ENCODE results near the gene GALNT18. TPM values are rescaled to one million over a fixed set of nuclear protein-coding genes. Genes with fewer than 3 reads are reported as not detected.
A peak's percentile ranks its signal among the peaks of the same experiment; 100 is the strongest.

GALNT18 gene
- total RNA-seq, 1 donor from 2014 or later = 12.9 TPM

GRCh38 chr11:11624204-11624603, 2.4 kb upstream of the GALNT18 start:
- no peak for DNase-seq

- no peak for DNase-seq
These were observed 967 bp upstream of the GALNT18 start for GRCh38 chr11:11622772-11623171.

GRCh38 chr11:11622340-11622706, 518 bp upstream of the GALNT18 start:
- no peak for DNase-seq

- no peak for DNase-seq
These were observed 758 bp downstream of the GALNT18 start for GRCh38 chr11:11620921-11621572.

- DNase-seq = no peak
These were observed 1.5 kb downstream of the GALNT18 start for GRCh38 chr11:11620173-11620920.

DNA sequence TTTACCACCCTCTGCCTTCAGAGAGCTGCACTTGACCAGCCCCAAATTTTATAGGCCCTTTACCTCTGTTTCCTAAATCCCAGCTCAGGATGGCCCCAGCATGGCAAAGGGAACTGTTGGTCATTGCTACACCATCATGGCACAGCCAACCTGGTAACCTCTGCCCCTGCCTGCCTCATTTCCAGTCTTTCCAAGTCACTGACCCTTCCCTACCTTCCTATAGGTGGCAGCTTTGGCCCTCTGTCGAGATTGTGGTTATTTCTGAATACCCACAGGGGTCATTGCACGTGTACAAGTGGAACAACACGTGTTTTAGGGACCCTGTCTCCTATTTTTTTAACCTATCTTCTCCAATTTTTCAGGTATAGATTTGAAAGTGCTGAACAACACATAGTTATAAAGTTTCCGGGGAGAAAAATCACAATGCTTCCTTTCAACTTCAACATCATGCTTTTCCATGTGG, 2.8 kb downstream of the GALNT18 start:
- DNase-seq = no peak

DNA sequence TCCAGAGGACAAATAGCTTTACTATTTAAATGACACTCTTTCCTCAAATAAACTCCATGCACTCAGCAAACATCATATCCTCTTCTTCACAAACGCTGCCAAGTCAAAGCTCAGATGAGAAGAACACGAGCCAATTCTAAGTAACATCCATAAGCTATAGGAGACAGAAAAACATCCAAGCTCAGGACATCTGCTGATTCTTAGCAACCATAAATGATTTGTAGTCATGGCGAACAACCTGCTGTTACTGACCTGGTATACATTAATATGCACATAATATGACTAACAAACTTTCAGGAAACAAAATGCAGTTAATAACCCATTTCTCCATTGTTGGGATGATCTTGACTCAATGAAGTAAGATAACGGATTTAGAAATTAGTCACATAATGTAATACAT, 6.7 kb downstream of the GALNT18 start:
- DNase-seq = peak; percentile 16

DNA sequence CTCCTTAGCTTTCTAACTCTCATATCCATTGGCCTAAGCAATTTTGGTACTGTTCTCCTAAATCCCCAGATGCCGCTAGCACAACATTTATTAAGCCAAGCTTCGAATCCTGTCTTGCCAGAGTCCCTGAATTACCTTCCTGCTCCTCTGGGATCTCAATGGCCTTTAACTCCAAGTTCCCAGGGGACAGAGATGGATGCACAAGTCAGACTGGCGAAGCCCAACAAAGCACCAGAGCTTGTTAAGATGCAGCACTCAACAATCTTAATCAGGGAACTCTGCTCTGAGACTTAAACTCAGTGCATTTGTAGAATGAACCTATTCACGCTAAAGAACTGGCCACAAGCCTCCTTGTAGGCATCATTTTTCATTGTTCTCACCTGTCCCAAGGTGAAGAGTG, 9.4 kb downstream of the GALNT18 start:
- DNase-seq = no peak

DNA sequence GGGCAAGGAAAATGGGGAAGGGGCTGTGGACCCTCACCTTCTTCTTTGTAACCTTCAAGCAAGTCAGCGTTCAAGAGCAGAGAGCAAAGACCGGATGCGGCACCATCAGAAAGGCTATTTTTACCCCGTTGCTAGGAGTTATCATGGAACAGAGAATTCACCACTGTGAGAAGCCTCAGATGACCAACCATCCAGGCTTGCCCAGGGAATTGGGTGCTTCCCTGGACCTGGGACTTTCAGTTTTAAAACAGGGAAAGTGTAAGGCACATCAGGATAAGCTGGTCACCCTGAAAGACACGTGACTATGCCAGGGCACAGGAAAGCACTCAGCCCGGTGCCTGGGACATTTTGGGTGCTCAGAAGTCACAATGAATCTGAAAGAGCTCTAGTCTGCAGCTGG, 10.4 kb downstream of the GALNT18 start:
- DNase-seq = no peak

DNA sequence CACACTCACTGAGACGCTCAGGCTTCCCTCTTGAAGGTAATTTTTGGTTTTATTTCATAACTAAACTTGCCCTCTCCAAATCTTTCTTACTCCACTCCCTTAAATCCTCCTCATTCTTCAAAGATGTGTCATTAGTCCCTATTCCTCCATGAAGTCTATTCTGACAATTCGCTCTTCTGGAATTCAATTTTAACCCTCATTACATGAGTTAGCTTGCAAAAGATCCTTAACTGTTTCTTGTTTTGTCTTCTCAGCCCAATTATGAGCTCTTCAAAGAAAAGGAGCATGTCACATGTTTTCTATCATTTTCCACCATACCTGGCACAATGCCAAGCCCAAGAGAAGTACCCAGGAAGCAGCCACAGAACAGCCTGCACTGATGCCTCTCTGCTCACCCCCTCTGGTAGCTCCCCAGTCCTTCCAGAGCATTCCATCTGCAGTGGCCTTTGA, 13.0 kb downstream of the GALNT18 start:
- no peak for DNase-seq

DNA sequence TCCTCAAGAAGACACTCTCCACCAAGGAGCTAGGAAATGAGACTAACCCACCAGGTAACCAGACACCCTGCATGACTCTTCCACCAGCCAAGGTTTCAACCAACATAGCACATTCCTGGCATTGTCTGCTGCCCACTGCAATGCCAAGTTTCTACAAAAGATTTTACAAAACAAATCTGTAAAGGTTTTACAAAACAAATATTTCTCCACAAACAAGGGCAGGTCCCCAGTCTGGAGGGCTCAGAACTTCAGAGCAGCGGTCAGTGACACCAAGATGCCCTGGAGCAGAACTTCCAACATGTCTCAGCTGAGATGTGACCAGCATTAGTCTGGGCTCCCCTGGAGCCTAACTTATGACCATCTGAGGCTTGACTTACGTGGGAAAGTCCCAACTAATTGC, 14.0 kb downstream of the GALNT18 start:
- no peak for DNase-seq

- no peak for DNase-seq
These were observed 15.9 kb downstream of the GALNT18 start for GRCh38 chr11:11605821-11606450.

DNA sequence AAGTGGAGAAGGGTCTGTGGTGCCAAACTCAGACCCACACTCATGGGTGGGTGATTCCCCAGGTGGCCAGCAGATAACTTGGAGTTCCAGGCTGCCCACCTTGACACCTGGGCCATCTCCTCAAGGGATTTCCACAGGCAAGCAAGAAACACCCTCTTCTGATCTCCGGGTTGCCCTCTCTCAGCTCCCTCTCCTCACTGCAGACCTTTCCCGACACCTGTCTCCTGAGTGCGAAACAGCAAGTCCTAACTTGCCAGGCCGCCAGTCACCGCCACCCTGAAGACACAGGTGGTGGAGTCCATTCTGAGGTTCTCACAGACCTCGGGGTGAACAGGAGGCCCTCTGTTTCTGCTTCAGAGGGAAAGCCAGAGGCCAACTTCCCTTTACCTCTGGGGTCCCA, 16.6 kb downstream of the GALNT18 start:
- no peak for DNase-seq

DNA sequence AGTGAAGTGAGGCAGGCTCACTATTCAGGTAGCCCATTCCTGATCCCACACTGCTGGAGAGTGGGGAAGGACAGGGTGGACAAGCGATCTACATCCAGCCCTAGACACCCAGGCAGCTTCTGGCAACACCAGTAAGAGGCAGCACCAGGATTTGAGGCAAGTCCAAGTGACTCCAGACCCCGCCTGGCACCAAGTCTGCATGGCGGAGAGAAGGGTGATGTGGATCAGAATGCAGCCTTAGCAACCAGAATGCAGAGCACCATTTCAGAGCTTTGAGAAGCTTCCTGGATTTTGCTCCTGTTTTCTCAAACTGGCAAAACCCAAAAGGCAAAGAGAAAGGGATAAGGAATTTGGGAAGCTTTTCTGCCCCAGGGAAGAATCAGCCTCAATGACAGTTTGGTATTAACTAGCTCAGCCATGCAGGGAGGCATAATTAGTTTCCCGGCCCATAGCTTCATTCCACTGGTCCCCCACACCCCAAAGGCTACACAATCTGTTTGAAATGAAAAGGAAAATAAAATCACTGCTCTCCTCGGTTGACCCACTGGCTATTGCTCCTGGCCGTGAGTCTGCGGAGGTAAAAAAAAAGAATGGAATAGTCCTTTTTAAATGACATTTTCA, 17.3 kb downstream of the GALNT18 start:
- no peak for DNase-seq

- no peak for DNase-seq
These were observed 19.8 kb downstream of the GALNT18 start for GRCh38 chr11:11602011-11602410.

GRCh38 chr11:11600288-11600687, 21.5 kb downstream of the GALNT18 start:
- no peak for DNase-seq

- DNase-seq = no peak
These were observed 23.6 kb downstream of the GALNT18 start for GRCh38 chr11:11598243-11598642.

DNA sequence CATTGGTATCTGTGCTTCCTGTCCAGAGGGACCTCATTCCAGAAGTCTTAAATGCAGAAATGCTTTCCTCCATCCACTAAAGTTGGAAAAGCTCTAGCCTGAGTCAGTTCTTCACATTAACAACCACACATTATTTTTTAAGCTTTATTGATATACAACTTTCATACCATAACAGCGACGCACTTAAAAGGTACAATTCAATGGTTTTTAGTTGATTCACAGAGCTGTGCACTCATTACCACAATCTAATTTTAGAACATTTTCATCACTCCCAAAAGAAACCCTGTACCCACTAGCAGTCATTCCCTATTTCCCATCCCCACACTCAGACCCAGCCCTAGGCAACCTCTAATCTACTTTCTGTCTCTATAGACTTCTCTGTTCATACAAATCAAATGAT, 27.6 kb downstream of the GALNT18 start:
- DNase-seq = no peak

DNA sequence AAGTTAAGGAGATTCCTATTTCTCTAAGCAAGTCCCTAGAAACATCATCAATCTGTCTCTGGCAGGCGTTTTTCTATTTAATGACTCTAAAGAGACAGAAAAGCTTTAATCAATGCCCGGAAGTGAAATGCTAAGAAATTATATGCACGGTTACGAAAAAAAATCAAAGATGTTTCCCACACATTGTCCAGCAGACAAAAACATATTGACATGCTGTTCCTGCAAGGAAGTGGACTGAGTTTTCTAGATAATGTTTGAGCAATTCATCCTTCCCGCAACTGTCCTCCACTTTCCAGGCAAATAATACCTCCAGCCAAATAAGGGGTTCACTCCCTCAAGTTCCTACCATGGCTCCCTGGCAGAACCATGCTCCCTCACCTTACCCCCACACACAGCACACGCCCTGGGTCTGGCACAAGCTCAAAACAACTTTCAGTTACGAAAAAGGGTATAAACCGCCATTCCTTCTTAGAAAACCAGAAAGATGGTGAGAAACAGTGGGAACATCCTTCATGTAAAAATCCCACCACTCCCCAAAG, 29.6 kb downstream of the GALNT18 start:
- DNase-seq = no peak

GRCh38 chr11:11589437-11589836, 32.4 kb downstream of the GALNT18 start:
- DNase-seq = no peak

DNA sequence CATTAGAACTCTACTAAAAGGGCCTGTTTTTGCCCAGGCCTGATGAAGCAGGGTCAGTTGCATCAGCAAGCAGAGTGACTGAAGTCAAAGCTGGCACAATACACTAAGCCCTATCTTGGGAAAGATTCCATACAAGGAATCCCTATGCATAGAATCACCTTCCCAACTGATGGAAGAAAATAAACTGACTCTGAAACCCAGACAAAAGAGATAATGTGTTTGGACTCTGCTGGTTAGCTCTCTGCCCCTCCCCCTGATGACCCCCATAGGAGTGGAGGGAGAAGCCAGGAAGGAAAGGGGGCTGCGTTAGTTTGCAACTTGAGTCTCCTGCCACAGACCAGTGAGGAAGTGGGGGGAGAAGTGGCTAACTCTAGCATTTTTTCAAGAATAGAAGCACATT, 32.9 kb downstream of the GALNT18 start:
- DNase-seq = no peak

DNA sequence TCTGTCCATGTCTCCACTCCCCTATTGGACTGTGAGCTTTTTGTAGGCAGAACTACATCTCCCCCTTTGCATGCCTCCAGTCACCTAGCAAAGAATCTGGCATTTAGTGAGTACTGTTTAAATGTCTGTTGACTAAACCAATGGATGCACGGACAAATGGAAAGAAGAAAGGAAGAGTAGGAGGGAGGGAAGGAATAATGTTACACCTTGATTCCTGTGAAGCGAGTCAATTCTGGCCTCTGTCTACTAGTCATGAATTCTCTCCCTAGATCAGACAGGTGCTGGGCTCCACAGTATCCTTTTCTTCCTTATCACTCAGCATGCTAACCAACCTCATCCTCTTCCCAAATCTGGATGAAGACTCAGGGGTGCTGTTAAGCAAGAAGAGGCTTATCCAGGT, 33.6 kb downstream of the GALNT18 start:
- no peak for DNase-seq

- DNase-seq = no peak
These were observed 34.7 kb downstream of the GALNT18 start for GRCh38 chr11:11587122-11587521.

Data from skin of body (tissue), 2 donors.